Measurements from ENCODE around the gene ZNF518B.

GRCh38 chr4:10405672-10406071 is 51.6 kb downstream of the ZNF518B start:
- TF ChIP-seq HIVEP1 (CRISPR knock-in tag; IDR thresholded peaks at IDR 0.05): no peak
- TF ChIP-seq ARID2 (CRISPR knock-in tag; IDR thresholded peaks at IDR 0.05; ENCODE audit: borderline replicate concordance): no peak
- no peak for TF ChIP-seq CTCF (CRISPR knock-in tag; IDR thresholded peaks at IDR 0.05)
- no peak for TF ChIP-seq ZNF792 (CRISPR knock-in tag; IDR thresholded peaks at IDR 0.05)
- TF ChIP-seq ZNF570 (CRISPR knock-in tag; IDR thresholded peaks at IDR 0.05; ENCODE audit: borderline replicate concordance): no peak
- TF ChIP-seq ZNF564 (CRISPR knock-in tag; IDR thresholded peaks at IDR 0.05): no peak
- no peak for TF ChIP-seq KLF13 (CRISPR knock-in tag; IDR thresholded peaks at IDR 0.05)
